Keratinocyte (primary cell): Measurements from ENCODE around the gene TFDP2.

Experiments
- CTCF ChIP-seq, 3 experiments: IDR thresholded peaks in 1 of 3; conservative IDR thresholded peaks in 1 of 3; optimal IDR thresholded peaks in 1 of 3; 2 replicates in 2 of 3; 3 replicates in 1 of 3; pipeline versions ENCODE3 to v1.5.1; 2011; ENCODE audit warnings: low read length in 3 of 3, mild to moderate bottlenecking in 3 of 3, moderate library complexity in 2 of 3, control low read depth in 1 of 3, inconsistent platforms in 1 of 3; ENCODE audit not compliant: insufficient read depth in 2 of 3; ENCODE audit errors: extremely low read depth in 1 of 3
- EZH2 ChIP-seq: IDR thresholded peaks from one replicate; pipeline ENCODE4 v1.6.1; 2012; ENCODE audit warnings: inconsistent platforms, mild to moderate bottlenecking, low read length, moderate library complexity

- TF ChIP-seq CTCF (optimal IDR thresholded peaks at IDR 0.05 in 1 of 3, IDR thresholded peaks at IDR 0.05 in 1 of 3, conservative IDR thresholded peaks at IDR 0.05 in 1 of 3; ENCODE audit: extremely low read depth in 1 of 3, insufficient read depth in 2 of 3, low read length in 3 of 3), result no peak
- no peak for TF ChIP-seq EZH2
Measured at GRCh38 chr3:142013326-142013980, 135.9 kb downstream of the TFDP2 start.
